GM21423 (cell line): ENCODE data around the gene ZMIZ1.

ENCODE experiments used
- ATAC-seq: cut with Tn5 transposase; IDR thresholded peaks from one replicate; pipeline ENCODE4 v1.9.1; 2021; ENCODE audit warnings: mild to moderate bottlenecking, moderate library complexity; ENCODE audit not compliant: unreplicated experiment

ZMIZ1 gene

GRCh38 chr10:79292891-79293746, 224.4 kb downstream of the ZMIZ1 start:
- ATAC-seq: no peak

GRCh38 chr10:79293841-79294581, 225.2 kb downstream of the ZMIZ1 start:
- ATAC-seq: no peak

- no peak for ATAC-seq
Observed at GRCh38 chr10:79295563-79295962, 226.8 kb downstream of the ZMIZ1 start.

DNA sequence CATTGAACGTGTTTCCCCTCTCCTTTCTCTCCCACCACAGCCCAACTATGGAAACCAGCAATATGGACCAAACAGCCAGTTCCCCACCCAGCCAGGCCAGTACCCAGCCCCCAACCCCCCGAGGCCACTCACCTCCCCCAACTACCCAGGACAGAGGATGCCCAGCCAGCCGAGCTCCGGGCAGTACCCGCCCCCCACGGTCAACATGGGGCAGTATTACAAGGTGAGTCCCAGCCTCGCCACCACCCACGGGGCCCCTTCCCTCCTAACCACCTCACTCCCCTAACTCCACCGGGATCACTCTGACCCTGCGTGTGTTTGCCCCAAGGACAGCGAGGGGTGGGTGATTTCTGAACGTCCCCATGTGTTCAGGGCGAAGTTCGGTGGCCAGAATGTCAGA, 227.7 kb downstream of the ZMIZ1 start:
- no peak for ATAC-seq

- no peak for ATAC-seq
Observed at GRCh38 chr10:79298403-79299244, 229.9 kb downstream of the ZMIZ1 start.

- ATAC-seq: no peak
Observed at GRCh38 chr10:79299397-79300241, 230.9 kb downstream of the ZMIZ1 start.

DNA sequence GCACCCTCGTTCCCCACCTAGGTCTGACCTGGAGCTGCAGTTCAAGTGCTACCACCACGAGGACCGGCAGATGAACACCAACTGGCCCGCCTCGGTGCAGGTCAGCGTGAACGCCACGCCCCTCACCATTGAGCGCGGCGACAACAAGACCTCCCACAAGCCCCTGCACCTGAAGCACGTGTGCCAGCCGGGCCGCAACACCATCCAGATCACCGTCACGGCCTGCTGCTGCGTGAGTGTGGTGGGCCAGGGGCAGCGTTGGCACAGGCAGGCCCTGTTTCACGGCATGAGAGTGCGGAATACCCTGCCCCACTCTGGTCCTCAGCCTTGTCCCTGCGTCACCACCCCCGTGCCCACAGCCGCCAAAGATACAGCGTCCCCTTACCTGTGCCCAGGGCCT, 231.9 kb downstream of the ZMIZ1 start:
- ATAC-seq: no peak

DNA sequence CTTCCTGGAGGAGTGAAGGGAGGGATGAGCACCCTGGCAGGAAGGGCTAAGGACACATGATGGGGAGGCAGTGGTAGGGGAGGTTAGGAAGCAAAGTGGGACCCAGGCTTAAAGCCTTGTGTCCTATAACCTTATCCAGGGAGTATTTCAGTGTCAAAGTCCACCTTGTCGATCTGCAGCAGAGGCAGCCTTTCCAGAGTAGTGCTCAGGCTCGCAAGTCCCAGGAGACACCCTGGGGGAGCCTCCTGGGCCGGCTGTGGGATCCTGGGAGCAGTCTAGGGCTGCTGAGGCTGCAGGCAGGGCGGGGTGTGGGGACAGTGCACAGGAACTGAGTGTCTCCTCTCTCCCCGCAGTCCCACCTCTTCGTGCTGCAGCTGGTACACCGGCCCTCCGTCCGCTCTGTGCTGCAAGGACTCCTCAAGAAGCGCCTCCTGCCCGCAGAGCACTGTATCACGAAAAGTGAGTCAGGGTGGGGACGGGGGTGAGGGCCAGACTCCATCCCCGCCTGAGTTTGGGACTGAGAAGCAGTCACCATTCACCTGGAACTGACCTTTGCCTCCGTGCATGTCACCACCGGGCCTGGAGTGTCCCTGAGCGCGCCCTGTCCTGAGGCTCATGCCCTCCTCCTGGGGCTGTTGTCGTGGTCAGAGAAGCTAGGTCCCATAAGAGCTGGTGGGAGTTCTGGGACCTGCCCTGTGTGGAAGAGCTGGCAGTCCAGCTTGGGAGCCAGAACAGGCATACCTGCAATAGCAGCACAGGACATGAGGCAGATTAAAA, 233.2 kb downstream of the ZMIZ1 start:
- ATAC-seq: no peak

- no peak for ATAC-seq
Observed at GRCh38 chr10:79303631-79304478, 235.1 kb downstream of the ZMIZ1 start.

DNA sequence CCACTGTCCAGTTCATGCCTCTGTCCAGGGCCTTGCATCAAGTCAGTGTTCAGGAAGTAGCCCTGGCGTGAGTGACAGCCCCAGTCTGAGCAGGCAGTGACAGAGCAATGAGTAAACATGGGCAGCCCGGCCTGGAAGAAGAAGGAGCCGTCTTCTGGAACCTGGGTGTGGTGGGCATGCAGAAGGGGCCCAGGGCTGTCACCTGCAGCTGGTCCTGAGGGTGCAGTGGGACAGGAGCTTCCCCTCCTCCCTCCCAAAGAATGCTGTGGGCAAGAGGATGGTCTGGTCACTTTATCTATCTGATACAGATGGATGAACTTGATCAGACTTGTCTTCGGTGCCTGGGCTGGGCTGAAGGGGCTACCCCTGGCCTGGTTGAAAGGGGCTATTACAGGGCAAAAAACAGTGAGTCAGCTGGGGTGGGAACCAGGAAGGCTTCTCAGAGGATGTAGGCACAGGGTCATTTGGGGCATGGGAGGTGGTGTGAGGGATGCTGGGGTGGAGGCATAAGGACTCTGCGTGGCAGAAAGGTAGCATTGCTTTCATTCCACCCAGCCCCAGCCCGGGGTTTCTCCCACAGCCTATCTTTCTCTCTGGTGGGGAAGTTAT, 235.8 kb downstream of the ZMIZ1 start:
- no peak for ATAC-seq

DNA sequence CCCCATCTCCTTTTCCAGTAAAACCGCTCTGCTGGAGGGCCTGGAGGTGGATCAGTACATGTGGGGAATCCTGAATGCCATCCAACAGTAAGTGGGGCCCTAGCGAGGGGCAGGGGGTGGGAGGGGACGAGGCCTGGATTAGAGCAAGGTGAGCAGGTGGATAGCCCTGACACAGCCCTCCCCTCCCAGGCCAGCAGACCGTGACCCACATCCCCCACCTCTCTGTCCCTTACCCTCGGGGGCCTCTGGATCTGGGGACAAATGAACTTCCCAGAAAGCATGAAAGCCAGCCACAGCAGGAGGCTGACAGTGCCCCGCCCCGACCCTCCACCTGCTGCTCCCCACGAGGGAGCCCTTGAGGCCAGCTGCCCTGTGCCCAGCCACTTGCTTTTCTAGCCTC, 236.7 kb downstream of the ZMIZ1 start:
- no peak for ATAC-seq

- no peak for ATAC-seq
Observed at GRCh38 chr10:79305988-79306387, 237.2 kb downstream of the ZMIZ1 start.

GRCh38 chr10:79306644-79307220, 238.0 kb downstream of the ZMIZ1 start:
- ATAC-seq: no peak

DNA sequence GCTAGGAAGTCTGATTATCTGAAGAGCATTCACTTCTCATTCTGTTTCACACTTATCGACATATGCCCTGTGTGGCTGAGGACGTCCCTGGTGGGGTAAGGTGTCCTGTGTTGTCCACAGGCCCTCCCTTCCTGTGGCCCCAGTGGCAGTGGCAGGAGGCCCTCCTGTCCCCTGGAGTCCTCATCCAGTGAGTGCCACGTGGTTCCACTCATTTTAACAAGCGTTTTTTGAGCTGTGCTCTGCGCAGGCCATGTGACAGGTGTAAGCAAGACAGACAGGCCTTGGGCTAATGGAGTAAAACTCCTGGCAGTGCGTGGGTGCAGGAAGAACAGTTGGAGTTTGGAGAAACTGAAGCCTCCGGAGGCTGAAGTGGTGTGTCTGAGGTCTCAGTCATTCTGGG, 239.2 kb downstream of the ZMIZ1 start:
- ATAC-seq: no peak

- no peak for ATAC-seq
Observed at GRCh38 chr10:79308969-79309665, 240.4 kb downstream of the ZMIZ1 start.

DNA sequence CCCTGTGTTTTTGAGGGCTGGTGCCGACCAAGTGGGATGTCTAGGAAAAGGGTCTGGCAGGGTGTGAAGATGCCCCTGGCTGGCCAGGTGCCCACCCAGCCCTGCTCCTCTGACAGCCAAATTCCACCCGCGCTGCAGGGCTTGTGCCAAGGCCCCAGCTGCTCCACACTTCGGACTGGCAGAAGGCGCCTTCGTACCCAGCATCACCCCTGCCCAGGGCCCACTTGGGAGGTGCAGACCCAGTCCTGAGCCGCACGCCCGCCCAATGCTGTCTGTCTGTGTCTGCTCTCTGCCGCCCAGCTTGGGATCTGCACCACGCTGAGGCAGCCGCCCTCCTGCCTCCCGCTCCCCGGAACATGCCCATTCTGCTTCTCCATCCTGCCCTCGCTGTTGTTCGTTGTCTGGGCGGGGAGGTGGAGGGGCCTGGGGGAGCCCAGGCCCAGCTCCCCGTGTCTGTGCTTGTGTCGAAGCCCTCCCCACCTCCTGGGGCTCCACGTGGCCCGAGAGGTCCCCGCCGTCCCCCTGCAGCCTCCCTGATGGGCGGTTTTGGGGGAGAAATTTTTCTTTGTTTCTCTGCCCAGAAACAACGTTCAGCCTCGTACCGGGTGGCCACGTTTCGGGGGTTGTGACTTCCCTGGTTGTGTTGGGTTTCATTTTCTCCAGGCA, 241.6 kb downstream of the ZMIZ1 start:
- no peak for ATAC-seq
